Endothelial cell of umbilical vein (primary cell): ENCODE measurements around the gene VEGFA. TPM values are rescaled to one million over a fixed set of nuclear protein-coding genes. Genes with fewer than 3 reads are reported as not detected.

ENCODE experiments used
- BruUV-seq: library from RNA; stranded (reverse); fragments of 400-500 nt; replicated peaks from 2 replicates; lab custom pipeline; 2021; lab: Mats Ljungman, UMichigan
- CTCF ChIA-PET: fragments of 300-600, 350-600 bp; sonication (Branson Sonifier 250); formaldehyde crosslinking; loops from one replicate; lab custom pipeline; 2021; ENCODE audit warnings: antibody characterized with exemption, inconsistent platforms; lab: Charles Lee
- POLR2A ChIA-PET: fragments of 300-600, 350-600 bp; sonication (Branson Sonifier 250); formaldehyde crosslinking; loops from one replicate; lab custom pipeline; 2021; ENCODE audit warnings: antibody characterized with exemption, inconsistent platforms; lab: Charles Lee
- DNase-seq: peaks from one replicate; pipeline ENCODE4 v3.0.0-alpha.2; 2011; ENCODE audit warnings: low read depth, low spot score
- FAIRE-seq: peaks from 2 replicates; lab custom pipeline; 2011; peaks lifted over from hg19 to GRCh38; lab: Jason Lieb, UNC
- H2AFZ ChIP-seq: 2 replicates; pipeline ENCODE4 v1.6.0; 2012; ENCODE audit warnings: low read depth, low read length, control low read depth, inconsistent platforms
- H3K27ac ChIP-seq: 2 replicates; pipeline ENCODE4 v1.5.1; 2011; ENCODE audit warnings: low read depth, mild to moderate bottlenecking, control low read depth, low read length, moderate library complexity; ENCODE audit not compliant: insufficient read depth
- H3K27me3 ChIP-seq, 2 experiments: 2 replicates each; pipeline versions ENCODE4 v1.6.0 to v1.6.1; 2011; ENCODE audit warnings: low read length in 2 of 2, mixed read lengths in 1 of 2; ENCODE audit not compliant: control insufficient read depth in 2 of 2, insufficient read depth in 2 of 2
- H3K36me3 ChIP-seq, 2 experiments: 2 replicates in 1 of 2; 3 replicates in 1 of 2; pipeline ENCODE4 v1.5.1; 2011; ENCODE audit warnings: low read length in 2 of 2, mild to moderate bottlenecking in 1 of 2, moderate library complexity in 1 of 2; ENCODE audit not compliant: control insufficient read depth in 2 of 2, insufficient read depth in 2 of 2; ENCODE audit errors: extremely low read depth in 1 of 2
- H3K4me1 ChIP-seq: 3 replicates; pipeline ENCODE4 v1.5.1; 2011; ENCODE audit warnings: mild to moderate bottlenecking, low read length; ENCODE audit not compliant: control insufficient read depth, insufficient read depth; ENCODE audit errors: extremely low read depth
- H3K4me2 ChIP-seq: 2 replicates; pipeline ENCODE4 v1.6.1; 2011; ENCODE audit warnings: low read length, control low read depth, mixed read lengths; ENCODE audit not compliant: insufficient read depth
- H3K4me3 ChIP-seq, 3 experiments: fragments of 200-600 bp in 1 of 3; sonication (generic), shearing (Covaris generic) in 1 of 3; replicated peaks in 1 of 3; 2 replicates each; pipeline ENCODE4 v1.5.1; 2011 to 2016; ENCODE audit warnings: control low read depth in 3 of 3, low read length in 3 of 3, mild to moderate bottlenecking in 2 of 3, inconsistent platforms in 1 of 3, low read depth in 1 of 3, moderate library complexity in 1 of 3; ENCODE audit not compliant: insufficient read depth in 1 of 3
- H3K79me2 ChIP-seq: 2 replicates; pipeline ENCODE4 v1.6.0; 2012; ENCODE audit warnings: low read length, inconsistent platforms; ENCODE audit not compliant: control insufficient read depth, insufficient read depth
- H3K9ac ChIP-seq: replicated peaks from 2 replicates; pipeline ENCODE3; 2011; ENCODE audit warnings: low read length, control low read depth; ENCODE audit not compliant: insufficient read depth; ENCODE audit errors: extremely low read depth
- H3K9me1 ChIP-seq: replicated peaks from 3 replicates; pipeline ENCODE4 v1.6.0; 2011; ENCODE audit warnings: mild to moderate bottlenecking, low read length; ENCODE audit not compliant: control insufficient read depth, insufficient read depth; ENCODE audit errors: extremely low read depth
- H3K9me3 ChIP-seq: replicated peaks from 2 replicates; pipeline ENCODE4 v1.5.1; 2012; ENCODE audit warnings: low read length, inconsistent platforms; ENCODE audit not compliant: control insufficient read depth, insufficient read depth
- H4K20me1 ChIP-seq: replicated peaks from 2 replicates; pipeline ENCODE3; 2011; ENCODE audit warnings: mild to moderate bottlenecking, low read length; ENCODE audit not compliant: control insufficient read depth, insufficient read depth; ENCODE audit errors: extremely low read depth
- EZH2 ChIP-seq: IDR thresholded peaks from 2 replicates; pipeline ENCODE4 v1.6.1; 2012; ENCODE audit warnings: borderline replicate concordance, low read depth, mild to moderate bottlenecking, moderate library complexity, low read length, inconsistent platforms; ENCODE audit not compliant: severe bottlenecking
- FOS ChIP-seq: IDR thresholded peaks from 2 replicates; pipeline ENCODE4 v1.6.1; 2011; ENCODE audit warnings: mild to moderate bottlenecking, low read length, moderate library complexity, borderline replicate concordance; ENCODE audit not compliant: insufficient read depth
- GATA2 ChIP-seq: IDR thresholded peaks from 2 replicates; pipeline ENCODE4 v1.7.0; 2011; ENCODE audit warnings: low read depth, mild to moderate bottlenecking, moderate library complexity, mixed read lengths, low read length; ENCODE audit not compliant: insufficient read length, insufficient read depth
- JUN ChIP-seq: IDR thresholded peaks from 2 replicates; pipeline ENCODE4 v1.6.1; 2011; ENCODE audit warnings: borderline replicate concordance, low read depth; ENCODE audit not compliant: insufficient read length, insufficient read depth
- MYC ChIP-seq: IDR thresholded peaks from one replicate; pipeline ENCODE4 v1.6.1; 2011; ENCODE audit warnings: mild to moderate bottlenecking, low read depth, low read length
- POLR2A ChIP-seq: IDR thresholded peaks from 2 replicates; pipeline ENCODE4 v1.6.1; 2012; ENCODE audit warnings: low read depth, mild to moderate bottlenecking, control low read depth, low read length
- POLR2AphosphoS5 ChIP-seq: IDR thresholded peaks from 2 replicates; pipeline ENCODE4 v1.6.1; 2012; ENCODE audit warnings: low read depth, mild to moderate bottlenecking, control low read depth, low read length, moderate library complexity; ENCODE audit not compliant: insufficient read depth
- dilution Hi-C: fragments of 300-500 bp; cut with MboI; formaldehyde crosslinking; loops from one replicate; pipeline ENCODE4 v1.15.0; 2019; ENCODE audit warnings: low sequenced_read_pairs; ENCODE audit not compliant: extremely low pct_ligation_motif_present
- intact Hi-C: fragments of 100-400 bp; cut with micrococcal nuclease; formaldehyde crosslinking; loops from one replicate; pipeline ENCODE4 v1.10.0; 2022
- polyA plus RNA-seq, 4 experiments: library from polyadenylated mRNA; depleted of rRNA in 3 of 4; stranded (reverse) in 3 of 4; unstranded in 1 of 4; fragments of >200 nt; gene quantifications; 2 replicates each; pipeline versions ENCODE4 v1.2.1 to v1.2.3, GENCODE V29; 2011 to 2012; ENCODE audit warnings: missing spikeins in 1 of 4
- total RNA-seq: library from RNA; stranded (reverse); gene quantifications from 2 replicates; pipeline ENCODE4 v1.2.3, GENCODE V29; 2021
- TF ChIP-seq, protein P1 (sequence below), 2 donors: IDR thresholded peaks; 1 replicate in 1 of 2; 2 replicates in 1 of 2; pipeline ENCODE4 v1.5.1; 2011; ENCODE audit warnings: low read length in 2 of 2, mild to moderate bottlenecking in 2 of 2, moderate library complexity in 2 of 2, control low read depth in 1 of 2, inconsistent platforms in 1 of 2, low read depth in 1 of 2; ENCODE audit not compliant: insufficient read depth in 1 of 2; ENCODE audit errors: extremely low read depth in 1 of 2
- TF ChIP-seq, protein P2 (sequence below): IDR thresholded peaks from 2 replicates; pipeline ENCODE4 v1.6.1; 2011; ENCODE audit not compliant: insufficient read depth, insufficient read length

The VEGFA gene
- total and polyA plus RNA-seq, 2 donors (not counting 3 experiments of a cell fraction or from before 2014, with no cell fraction given) = 18.1 to 19.9 TPM

DNA sequence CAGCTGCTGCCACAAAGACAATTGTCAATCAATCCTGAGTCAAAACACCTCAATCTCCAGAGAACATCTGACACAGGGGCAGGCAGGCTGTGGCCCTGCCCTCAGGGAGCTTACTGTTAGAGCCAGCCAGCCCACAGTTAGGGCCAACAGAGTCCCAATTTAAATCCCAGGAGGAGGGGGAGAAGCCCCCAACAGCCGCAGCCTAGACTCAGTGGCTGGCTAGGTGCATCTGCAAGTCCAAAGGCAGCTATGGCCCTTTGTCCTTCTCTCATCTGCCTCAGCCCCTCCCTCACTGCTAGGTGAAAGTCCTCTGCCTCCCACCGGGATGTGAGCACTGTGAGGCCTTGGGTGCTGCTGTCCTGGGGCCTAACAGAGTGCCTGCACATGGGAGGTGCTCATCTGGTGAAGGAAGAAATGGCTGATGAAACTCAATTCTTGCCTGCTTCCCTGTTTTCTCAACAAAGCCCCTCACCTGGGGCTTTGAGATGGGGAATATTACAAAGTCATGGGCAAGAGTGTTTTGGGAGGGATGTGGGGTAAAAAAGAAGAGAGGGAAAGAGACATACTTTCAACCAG lies 33.7 kb upstream of the VEGFA start:
- intact Hi-C loops = no loop called here
- Histone ChIP-seq H3K27me3 (no peaks in the 10 kb centered on the region), H3K9ac (no peak overlapping the region), H2AFZ (no peak overlapping the region), H3K9me1 (no peaks in the 10 kb centered on the region), H3K27ac (no peak overlapping the region), H3K79me2 (no peaks in the 10 kb centered on the region), H3K36me3 (no peaks in the 10 kb centered on the region), H3K4me3 (no peak overlapping the region), H3K4me1 (peaks cover 2% of the 10 kb centered on the region), H3K9me3 (no peaks in the 10 kb centered on the region), H4K20me1 (no peaks in the 10 kb centered on the region), H3K4me2 (no peak overlapping the region)
- DNase-seq (no peak), FAIRE-seq (no peak)
- TF ChIP-seq FOS = no peak
- TF ChIP-seq JUN = no peak
- no peak for TF ChIP-seq POLR2AphosphoS5
- TF ChIP-seq EZH2 = no peak
- TF ChIP-seq POLR2A = no peak
- TF ChIP-seq, protein P1, sequence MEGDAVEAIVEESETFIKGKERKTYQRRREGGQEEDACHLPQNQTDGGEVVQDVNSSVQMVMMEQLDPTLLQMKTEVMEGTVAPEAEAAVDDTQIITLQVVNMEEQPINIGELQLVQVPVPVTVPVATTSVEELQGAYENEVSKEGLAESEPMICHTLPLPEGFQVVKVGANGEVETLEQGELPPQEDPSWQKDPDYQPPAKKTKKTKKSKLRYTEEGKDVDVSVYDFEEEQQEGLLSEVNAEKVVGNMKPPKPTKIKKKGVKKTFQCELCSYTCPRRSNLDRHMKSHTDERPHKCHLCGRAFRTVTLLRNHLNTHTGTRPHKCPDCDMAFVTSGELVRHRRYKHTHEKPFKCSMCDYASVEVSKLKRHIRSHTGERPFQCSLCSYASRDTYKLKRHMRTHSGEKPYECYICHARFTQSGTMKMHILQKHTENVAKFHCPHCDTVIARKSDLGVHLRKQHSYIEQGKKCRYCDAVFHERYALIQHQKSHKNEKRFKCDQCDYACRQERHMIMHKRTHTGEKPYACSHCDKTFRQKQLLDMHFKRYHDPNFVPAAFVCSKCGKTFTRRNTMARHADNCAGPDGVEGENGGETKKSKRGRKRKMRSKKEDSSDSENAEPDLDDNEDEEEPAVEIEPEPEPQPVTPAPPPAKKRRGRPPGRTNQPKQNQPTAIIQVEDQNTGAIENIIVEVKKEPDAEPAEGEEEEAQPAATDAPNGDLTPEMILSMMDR (IDR thresholded peaks at IDR 0.05; ENCODE audit: extremely low read depth in 1 of 2, insufficient read depth in 1 of 2, low read depth in 1 of 2, low read length in 2 of 2) = no peak
- TF ChIP-seq, protein P2, sequence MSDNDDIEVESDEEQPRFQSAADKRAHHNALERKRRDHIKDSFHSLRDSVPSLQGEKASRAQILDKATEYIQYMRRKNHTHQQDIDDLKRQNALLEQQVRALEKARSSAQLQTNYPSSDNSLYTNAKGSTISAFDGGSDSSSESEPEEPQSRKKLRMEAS = no peak
- no peak for TF ChIP-seq MYC
- no peak for TF ChIP-seq GATA2
- dilution Hi-C loops = no loop called here
- no TSS peak for BruUV-seq
- ChIA-PET CTCF (interaction anchor here (0.5 to 1.0 kb wide), 2 partner anchors 26 to 31 kb away, joined by 3 read pairs; no protein-coding TSS in a partner anchor), POLR2A (no interaction called here)
